GM23248 (cell line): Measurements from ENCODE around the gene UMAD1.

ENCODE experiments used
- EZH2 ChIP-seq: fragments of 200-600 bp; sonication (generic); IDR thresholded peaks from 2 replicates; pipeline ENCODE4 v1.6.1; 2018; ENCODE audit warnings: antibody characterized with exemption, mild to moderate bottlenecking; ENCODE audit not compliant: insufficient read depth, poor library complexity, severe bottlenecking
- EZH2phosphoT487 ChIP-seq: fragments of 200-600 bp; sonication (generic); IDR thresholded peaks from 2 replicates; pipeline ENCODE4 v1.6.1; 2018; ENCODE audit warnings: antibody characterized with exemption, moderate library complexity, mild to moderate bottlenecking, low read depth; ENCODE audit not compliant: insufficient read depth

DNA sequence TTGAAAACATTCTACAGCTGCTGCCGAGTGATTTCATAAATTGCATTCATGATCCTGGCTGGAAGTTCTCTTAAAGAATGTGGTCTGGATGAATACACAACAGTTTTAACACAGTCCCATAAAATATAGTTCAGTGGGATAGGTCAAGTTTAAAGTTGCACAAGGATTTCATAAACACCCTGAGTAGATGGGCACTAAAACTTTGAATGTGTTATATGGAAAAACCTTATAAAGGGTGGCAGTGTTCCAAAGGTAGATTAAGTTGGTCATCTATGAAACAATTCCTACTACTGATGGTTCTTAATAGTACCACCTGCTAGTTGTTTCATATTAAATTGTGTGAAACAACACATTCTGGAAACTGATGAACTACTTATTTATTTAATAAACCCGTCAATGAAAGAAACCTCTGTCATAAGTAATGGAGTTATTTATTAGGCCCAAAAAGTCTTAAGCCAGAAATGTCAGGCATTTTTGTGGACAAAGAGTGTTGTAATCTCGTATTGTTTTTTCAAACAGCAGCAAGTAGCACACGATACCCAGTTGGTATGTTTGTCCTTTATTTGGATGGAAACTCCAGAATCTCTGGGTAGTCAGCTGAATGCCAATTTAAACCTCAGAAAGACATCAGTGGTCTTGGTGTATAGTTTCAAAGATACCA is 92.2 kb downstream of the UMAD1 start:
- TF ChIP-seq EZH2 (no peak), EZH2phosphoT487 (no peak)
